Tibial nerve (tissue), 4 donors: Measurements from ENCODE around the gene RAI14. TPM values are rescaled to one million over a fixed set of nuclear protein-coding genes. Genes with fewer than 3 reads are reported as not detected.

ENCODE experiments used
- DNase-seq, 2 donors: peaks; one replicate each; pipeline ENCODE4 v3.0.0-alpha.2; 2019; ENCODE audit warnings: low spot score in 2 of 2
- H3K27ac ChIP-seq, 4 donors: fragments of 200-600 bp; sonication (generic) in 3 of 4; one replicate each; pipeline ENCODE4 v1.5.1; 2017 to 2019; ENCODE audit warnings: mild to moderate bottlenecking in 1 of 4
- H3K27me3 ChIP-seq, 2 donors: fragments of 200-600 bp; sonication (generic) in 1 of 2; one replicate each; pipeline versions ENCODE4 v1.5.1 to v1.6.0; 2017 to 2019
- H3K36me3 ChIP-seq, 3 donors: fragments of 200-600 bp; sonication (generic); one replicate each; pipeline ENCODE4 v1.5.1; 2018 to 2019
- H3K4me1 ChIP-seq, 4 donors: fragments of 200-600 bp; sonication (generic) in 3 of 4; one replicate each; pipeline ENCODE4 v1.5.1; 2017 to 2019
- H3K4me3 ChIP-seq, 4 donors: fragments of 200-600 bp; sonication (generic) in 3 of 4; one replicate each; pipeline ENCODE4 v1.5.1; 2017 to 2019; ENCODE audit warnings: mild to moderate bottlenecking in 1 of 4, moderate library complexity in 1 of 4
- H3K9me3 ChIP-seq, 4 donors: fragments of 200-600 bp; sonication (generic) in 3 of 4; one replicate each; pipeline ENCODE4 v1.5.1; 2017 to 2019
- CTCF ChIP-seq, 5 experiments: fragments of 200-600 bp in 3 of 5; fragments of 450-650 bp in 2 of 5; sonication (generic) in 3 of 5; IDR thresholded peaks; one replicate each; pipeline ENCODE4 v1.5.1; 2016 to 2019; ENCODE audit warnings: antibody characterized with exemption in 5 of 5, mild to moderate bottlenecking in 3 of 5, moderate library complexity in 2 of 5
- EP300 ChIP-seq, 2 donors: sonication (generic); formaldehyde crosslinking; IDR thresholded peaks; one replicate each; pipeline ENCODE4 v1.6.1; 2017; ENCODE audit warnings: antibody characterized with exemption in 2 of 2, mild to moderate bottlenecking in 1 of 2
- POLR2A ChIP-seq, 2 donors: fragments of 450-650 bp; IDR thresholded peaks; one replicate each; pipeline ENCODE4 v1.6.1; 2017; ENCODE audit warnings: antibody characterized with exemption in 2 of 2, mild to moderate bottlenecking in 2 of 2, moderate library complexity in 2 of 2
- WGBS, 2 donors: methylation state at CpG; one replicate each; pipeline ENCODE4 v1.1.5; 2018; 5-methylcytosine and 5-hydroxymethylcytosine counted together
- total RNA-seq, 4 donors: library from RNA; depleted of rRNA; stranded (reverse); fragments of >200 nt; gene quantifications; one replicate each; pipeline ENCODE4 v1.1.0, GENCODE V29; 2016

Gene RAI14
- total RNA-seq, 4 donors from 2014 or later, result 42.8 to 72.2 (median 68.0) TPM

GRCh38 chr5:34857161-34857560 is 201.0 kb downstream of the RAI14 start:
- H3K36me3 ChIP-seq, result no peaks in the 10 kb centered on the region
- H3K27ac ChIP-seq, result no peak overlapping the region
- no peak overlapping the region for H3K4me3 ChIP-seq
- WGBS, 2 donors, result 63 to 66% methylated on average over 3 of the region's 3 CpGs
- TF ChIP-seq EP300 (IDR thresholded peaks at IDR 0.05) (no peak), POLR2A (IDR thresholded peaks at IDR 0.05) (no peak), CTCF (IDR thresholded peaks at IDR 0.05) (no peak)
- DNase-seq, result no peak
- no peaks in the 10 kb centered on the region for H3K9me3 ChIP-seq
- no peaks in the 10 kb centered on the region for H3K27me3 ChIP-seq
- peaks cover 0 to 4% (median 0%) of the 10 kb centered on the region in 4 donors for H3K4me1 ChIP-seq

- Histone ChIP-seq H3K4me1 (peaks cover 0 to 5% (median 2%) of the 10 kb centered on the region in 4 donors), H3K4me3 (no peak overlapping the region), H3K36me3 (no peaks in the 10 kb centered on the region), H3K27ac (no peak overlapping the region), H3K9me3 (no peaks in the 10 kb centered on the region), H3K27me3 (no peaks in the 10 kb centered on the region)
- TF ChIP-seq CTCF (IDR thresholded peaks at IDR 0.05) (no peak), EP300 (IDR thresholded peaks at IDR 0.05) (no peak), POLR2A (IDR thresholded peaks at IDR 0.05) (no peak)
- DNase-seq, result no peak
- 91 to 100% methylated on average over 1 of the region's 1 CpG for WGBS, 2 donors
Measured at GRCh38 chr5:34857894-34858293, 201.8 kb downstream of the RAI14 start.

DNA sequence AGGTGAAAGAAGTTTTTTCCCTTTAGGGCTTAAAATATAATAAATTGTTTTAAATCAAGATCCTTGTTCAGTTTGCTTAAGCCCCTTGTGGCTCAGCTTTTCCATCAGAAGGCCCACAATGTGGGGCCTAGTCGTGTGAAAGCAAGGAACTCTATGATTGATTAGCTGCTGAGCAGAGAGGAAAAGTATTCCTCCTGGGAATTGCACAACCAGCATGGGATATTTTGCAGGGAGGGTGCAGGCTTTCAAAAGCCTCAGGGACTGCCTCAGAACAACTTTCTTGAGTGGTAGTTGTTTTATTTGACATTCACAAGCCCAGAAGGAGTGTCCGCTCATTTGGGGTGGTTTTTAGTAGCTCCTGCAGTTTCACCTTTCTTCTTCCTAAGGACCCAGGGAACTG is 202.7 kb downstream of the RAI14 start:
- no peak for TF ChIP-seq EP300 (IDR thresholded peaks at IDR 0.05)
- no peak for TF ChIP-seq POLR2A (IDR thresholded peaks at IDR 0.05)
- no peak for TF ChIP-seq CTCF (IDR thresholded peaks at IDR 0.05)
- H3K27ac ChIP-seq, result no peak overlapping the region

GRCh38 chr5:34859253-34859652 is 203.1 kb downstream of the RAI14 start:
- DNase-seq, result no peak
- no peaks in the 10 kb centered on the region for H3K9me3 ChIP-seq
- TF ChIP-seq POLR2A (IDR thresholded peaks at IDR 0.05), result no peak
- no peak for TF ChIP-seq CTCF (IDR thresholded peaks at IDR 0.05)
- TF ChIP-seq EP300 (IDR thresholded peaks at IDR 0.05), result no peak
- no peak overlapping the region for H3K27ac ChIP-seq
- peaks cover 0 to 19% (median 2%) of the 10 kb centered on the region in 4 donors for H3K4me1 ChIP-seq
- no peak overlapping the region for H3K4me3 ChIP-seq
- no peaks in the 10 kb centered on the region for H3K27me3 ChIP-seq
- H3K36me3 ChIP-seq, result no peaks in the 10 kb centered on the region
- 81 to 87% methylated on average over 5 of the region's 5 CpGs for WGBS, 2 donors

More for the DNA sequence above, 202.7 kb downstream of the RAI14 start:
- WGBS, 2 donors, result 49 to 59% methylated on average over 2 of the region's 2 CpGs
- Histone ChIP-seq H3K4me3 (no peak overlapping the region), H3K4me1 (peaks cover 0 to 14% (median 2%) of the 10 kb centered on the region in 4 donors), H3K27me3 (no peaks in the 10 kb centered on the region), H3K36me3 (no peaks in the 10 kb centered on the region), H3K9me3 (no peaks in the 10 kb centered on the region)
- DNase-seq, result no peak

DNA sequence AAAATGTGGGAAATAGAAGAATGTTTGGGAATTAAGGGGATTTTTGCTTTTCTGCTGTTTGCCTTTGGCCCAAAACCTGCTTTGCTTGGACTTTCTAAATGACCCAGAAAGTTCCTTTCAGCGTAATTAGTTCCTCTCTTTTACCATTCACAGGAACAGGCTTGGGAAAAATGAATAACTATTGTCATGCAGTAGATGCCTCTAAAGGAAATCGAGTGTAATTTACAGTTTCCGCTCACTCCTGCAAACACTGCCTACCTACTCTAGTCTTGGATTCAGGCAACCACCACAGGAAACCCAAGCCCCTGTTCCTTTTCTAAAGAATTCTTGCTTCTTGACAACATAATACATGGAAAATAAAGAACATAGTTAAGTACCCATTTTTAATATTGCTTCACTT is 207.8 kb downstream of the RAI14 start:
- TF ChIP-seq CTCF (IDR thresholded peaks at IDR 0.05) (no peak), EP300 (IDR thresholded peaks at IDR 0.05) (no peak), POLR2A (IDR thresholded peaks at IDR 0.05) (no peak)
- 44 to 60% methylated on average over 3 of the region's 3 CpGs for WGBS, 2 donors

More for the DNA sequence above, 207.8 kb downstream of the RAI14 start:
- Histone ChIP-seq H3K27me3 (no peaks in the 10 kb centered on the region), H3K27ac (no peak overlapping the region), H3K36me3 (no peaks in the 10 kb centered on the region), H3K9me3 (no peaks in the 10 kb centered on the region), H3K4me3 (no peak overlapping the region), H3K4me1 (peaks cover 0 to 37% (median under 1%) of the 10 kb centered on the region in 4 donors)
- DNase-seq, result no peak
